Measurements from ENCODE around the gene C17orf78.

DNA sequence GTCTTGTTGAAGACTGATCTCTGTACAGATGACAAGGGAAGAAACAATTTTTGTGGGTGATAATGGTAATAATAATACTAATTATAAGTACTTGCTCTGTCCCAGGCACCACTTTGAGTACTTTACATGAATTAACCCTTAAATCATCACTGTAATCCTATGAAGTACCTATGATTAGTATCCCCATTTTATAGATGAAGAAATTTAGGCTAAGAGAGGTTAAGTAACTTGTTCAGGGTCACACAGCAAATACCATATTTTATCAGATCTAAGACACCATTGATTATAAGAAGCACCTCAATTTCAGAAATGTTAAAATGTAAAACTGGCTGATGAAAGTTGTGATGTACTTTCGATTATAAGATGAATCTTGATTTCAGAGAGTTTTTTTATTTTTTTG, 49.5 kb downstream of the C17orf78 start:
- TF ChIP-seq, protein P1, sequence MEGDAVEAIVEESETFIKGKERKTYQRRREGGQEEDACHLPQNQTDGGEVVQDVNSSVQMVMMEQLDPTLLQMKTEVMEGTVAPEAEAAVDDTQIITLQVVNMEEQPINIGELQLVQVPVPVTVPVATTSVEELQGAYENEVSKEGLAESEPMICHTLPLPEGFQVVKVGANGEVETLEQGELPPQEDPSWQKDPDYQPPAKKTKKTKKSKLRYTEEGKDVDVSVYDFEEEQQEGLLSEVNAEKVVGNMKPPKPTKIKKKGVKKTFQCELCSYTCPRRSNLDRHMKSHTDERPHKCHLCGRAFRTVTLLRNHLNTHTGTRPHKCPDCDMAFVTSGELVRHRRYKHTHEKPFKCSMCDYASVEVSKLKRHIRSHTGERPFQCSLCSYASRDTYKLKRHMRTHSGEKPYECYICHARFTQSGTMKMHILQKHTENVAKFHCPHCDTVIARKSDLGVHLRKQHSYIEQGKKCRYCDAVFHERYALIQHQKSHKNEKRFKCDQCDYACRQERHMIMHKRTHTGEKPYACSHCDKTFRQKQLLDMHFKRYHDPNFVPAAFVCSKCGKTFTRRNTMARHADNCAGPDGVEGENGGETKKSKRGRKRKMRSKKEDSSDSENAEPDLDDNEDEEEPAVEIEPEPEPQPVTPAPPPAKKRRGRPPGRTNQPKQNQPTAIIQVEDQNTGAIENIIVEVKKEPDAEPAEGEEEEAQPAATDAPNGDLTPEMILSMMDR (IDR thresholded peaks at IDR 0.05; ENCODE audit: low read depth, low read length) = no peak
- no peak for TF ChIP-seq EZH2phosphoT487 (IDR thresholded peaks at IDR 0.05; ENCODE audit: low read depth)

All from OCI-LY3 (cell line).